B cell (primary cell): ENCODE measurements around the gene CASKIN2. TPM values are rescaled to one million over a fixed set of nuclear protein-coding genes. Genes with fewer than 3 reads are reported as not detected.

ENCODE experiments used
- ATAC-seq: fragments of 200-7000 bp; cut with Tn5 transposase; one replicate; pipeline ENCODE4 v1.10.0; 2021; ENCODE audit warnings: low read depth, mild to moderate bottlenecking, moderate number of reproducible peaks, moderate library complexity
- CTCF ChIA-PET: fragments of 350-600 bp; sonication (Branson Sonifier 250); formaldehyde crosslinking; loops from one replicate; lab custom pipeline; 2021; ENCODE audit warnings: antibody characterized with exemption, inconsistent platforms; lab: Charles Lee
- POLR2A ChIA-PET: fragments of 350-600 bp; sonication (Branson Sonifier 250); formaldehyde crosslinking; loops from one replicate; lab custom pipeline; 2021; ENCODE audit warnings: antibody characterized with exemption; lab: Charles Lee
- DNase-seq: peaks from one replicate; pipeline ENCODE4 v3.0.0; 2013
- H2AFZ ChIP-seq: 2 replicates; pipeline ENCODE4 v1.6.1; 2012; ENCODE audit warnings: mild to moderate bottlenecking, low read depth, low read length; ENCODE audit not compliant: insufficient read depth, poor library complexity, severe bottlenecking
- H3K27ac ChIP-seq, 2 donors: 1 replicate in 1 of 2; 2 replicates in 1 of 2; pipeline ENCODE4 v1.5.1; 2012 to 2013; ENCODE audit warnings: low read length in 2 of 2, mild to moderate bottlenecking in 2 of 2, moderate library complexity in 1 of 2
- H3K27me3 ChIP-seq, 4 experiments: fragments of 200-600 bp in 1 of 4; sonication (generic) in 1 of 4; replicated peaks in 1 of 4; 1 replicate in 2 of 4; 2 replicates in 2 of 4; pipeline versions ENCODE4 v1.6.1 to v1.7.0; 2013 to 2016; ENCODE audit warnings: low read length in 3 of 4, mild to moderate bottlenecking in 2 of 4, mixed read lengths in 1 of 4, moderate library complexity in 1 of 4; ENCODE audit not compliant: insufficient read depth in 4 of 4, control insufficient read depth in 3 of 4; ENCODE audit errors: control extremely low read depth in 1 of 4
- H3K36me3 ChIP-seq, 2 experiments: replicated peaks in 1 of 2; 1 replicate in 1 of 2; 2 replicates in 1 of 2; pipeline versions ENCODE4 v1.6.1 to v1.7.1; 2013; ENCODE audit warnings: low read length in 1 of 2; ENCODE audit not compliant: insufficient read depth in 2 of 2, control insufficient read depth in 1 of 2; ENCODE audit errors: control extremely low read depth in 1 of 2, extremely low read depth in 1 of 2
- H3K4me1 ChIP-seq, 2 donors: fragments of 200-600 bp in 1 of 2; sonication (generic) in 1 of 2; 1 replicate in 1 of 2; 2 replicates in 1 of 2; pipeline versions ENCODE4 v1.5.1 to v1.6.1; 2013 to 2017; ENCODE audit warnings: low read length in 2 of 2; ENCODE audit not compliant: control insufficient read depth in 2 of 2, insufficient read depth in 2 of 2
- H3K4me2 ChIP-seq: replicated peaks from 2 replicates; pipeline ENCODE3; 2012; ENCODE audit warnings: mild to moderate bottlenecking, low read depth, low read length; ENCODE audit not compliant: poor library complexity, severe bottlenecking
- H3K4me3 ChIP-seq, 5 experiments: fragments of 200-600 bp in 1 of 5; sonication (generic) in 1 of 5; 1 replicate in 3 of 5; 2 replicates in 2 of 5; pipeline versions ENCODE4 v1.5.1 to v1.7.0; 2011 to 2016; ENCODE audit warnings: low read length in 4 of 5, mild to moderate bottlenecking in 4 of 5, low read depth in 2 of 5, control low read depth in 1 of 5, moderate library complexity in 1 of 5; ENCODE audit not compliant: insufficient read depth in 1 of 5; ENCODE audit errors: control extremely low read depth in 1 of 5, extremely low read depth in 1 of 5
- H3K79me2 ChIP-seq: fragments of 200-600 bp; sonication (generic); one replicate; pipeline ENCODE4 v1.6.0; 2016; ENCODE audit warnings: low read length; ENCODE audit not compliant: control insufficient read depth, insufficient read depth
- H3K9ac ChIP-seq: fragments of 200-600 bp; sonication (generic); 2 replicates; pipeline ENCODE4 v1.6.1; 2017; ENCODE audit warnings: mild to moderate bottlenecking, low read length, moderate library complexity
- H3K9me3 ChIP-seq, 3 donors: one replicate each; pipeline versions ENCODE4 v1.6.1 to v1.7.1; 2013; ENCODE audit warnings: low read length in 2 of 3; ENCODE audit not compliant: control insufficient read depth in 2 of 3, insufficient read depth in 1 of 3; ENCODE audit errors: control extremely low read depth in 1 of 3
- H4K20me1 ChIP-seq: 2 replicates; pipeline ENCODE4 v1.6.0; 2012; ENCODE audit warnings: mild to moderate bottlenecking, low read length; ENCODE audit not compliant: insufficient read depth, control insufficient read depth, poor library complexity, severe bottlenecking
- H3K27ac Mint-ChIP-seq: one replicate; pipeline ENCODE4 v1.8.0; 2021; ENCODE audit warnings: mixed read lengths
- H3K27me3 Mint-ChIP-seq: one replicate; pipeline ENCODE4 v1.8.0; 2021; ENCODE audit warnings: mixed read lengths
- H3K4me1 Mint-ChIP-seq: one replicate; pipeline ENCODE4 v1.8.0; 2021; ENCODE audit warnings: mixed read lengths
- H3K4me3 Mint-ChIP-seq: one replicate; pipeline ENCODE4 v1.8.0; 2021; ENCODE audit warnings: mixed read lengths
- H3K9me3 Mint-ChIP-seq: one replicate; pipeline ENCODE4 v1.8.0; 2022; ENCODE audit warnings: mixed read lengths; ENCODE audit not compliant: insufficient read depth
- CTCF ChIP-seq: fragments of 200-600 bp; IDR thresholded peaks from one replicate; pipeline ENCODE4 v1.8.0; 2022; ENCODE audit warnings: antibody characterized with exemption, mild to moderate bottlenecking
- EZH2 ChIP-seq: IDR thresholded peaks from 2 replicates; pipeline ENCODE4 v1.6.1; 2012; ENCODE audit warnings: borderline replicate concordance, low read depth, mild to moderate bottlenecking, moderate library complexity, low read length; ENCODE audit not compliant: insufficient read depth, poor library complexity, severe bottlenecking
- WGBS: methylation state at CpG from one replicate; pipeline ENCODE4 v1.1.5; 2013; ENCODE audit warnings: missing lambda C conversion rate; ENCODE audit not compliant: insufficient coverage; 5-methylcytosine and 5-hydroxymethylcytosine counted together
- intact Hi-C: fragments of 100-400 bp; cut with micrococcal nuclease; formaldehyde crosslinking; loops from one replicate; pipeline ENCODE4 v1.10.0; 2022
- polyA plus RNA-seq: library from polyadenylated mRNA; depleted of rRNA; stranded (reverse); fragments of >200 nt; gene quantifications from 2 replicates; pipeline ENCODE4 v1.2.3, GENCODE V29; 2012
- total RNA-seq, 2 donors: library from RNA; stranded (reverse); fragments of 120-200 nt in 1 of 2; gene quantifications; 1 replicate in 1 of 2; 2 replicates in 1 of 2; pipeline versions ENCODE4 v1.2.3 to v1.2.4, GENCODE V29; 2013 to 2022

The CASKIN2 gene
- total and polyA plus RNA-seq, 2 donors (not counting 1 experiment from before 2014, with no cell fraction given): 0.37 to 1.00 TPM

- H3K9ac ChIP-seq: no peak overlapping the region
- peaks cover 0 to under 1% of the 10 kb centered on the region in 2 donors for H3K4me1 ChIP-seq
- ChIA-PET POLR2A (interaction anchor here (0.7 kb wide), 1 partner anchor 176 kb away, joined by 6 read pairs; the partner anchor contains the start of gene SLC25A19), CTCF (interaction anchor here (0.7 kb wide), 1 partner anchor 16 kb away, joined by 5 read pairs; no protein-coding TSS in a partner anchor)
- Mint-ChIP-seq H3K4me3 (no peak overlapping the region), H3K27ac (no peak overlapping the region), H3K4me1 (peaks cover 8% of the 10 kb centered on the region), H3K27me3 (no peaks in the 10 kb centered on the region), H3K9me3 (no peaks in the 10 kb centered on the region)
- H3K9me3 ChIP-seq: no peaks in the 10 kb centered on the region
- DNase-seq (no peak), ATAC-seq (no peak)
- peaks cover 66% of the 10 kb centered on the region for H3K79me2 ChIP-seq
- no peak overlapping the region for H3K4me3 ChIP-seq
- H3K4me2 ChIP-seq: no peak overlapping the region
- no peaks in the 10 kb centered on the region for H3K27me3 ChIP-seq
- WGBS: 100% methylated on average over 1 of the region's 6 CpGs
- intact Hi-C loops: no loop called here
- H2AFZ ChIP-seq: no peak overlapping the region
- TF ChIP-seq CTCF: no peak
- TF ChIP-seq EZH2: no peak
- H3K27ac ChIP-seq: no peak overlapping the region
- peaks cover 13% of the 10 kb centered on the region for H4K20me1 ChIP-seq
- H3K36me3 ChIP-seq: no peaks in the 10 kb centered on the region
Measured at GRCh38 chr17:75465039-75465438, 50.3 kb downstream of the CASKIN2 start.

DNA sequence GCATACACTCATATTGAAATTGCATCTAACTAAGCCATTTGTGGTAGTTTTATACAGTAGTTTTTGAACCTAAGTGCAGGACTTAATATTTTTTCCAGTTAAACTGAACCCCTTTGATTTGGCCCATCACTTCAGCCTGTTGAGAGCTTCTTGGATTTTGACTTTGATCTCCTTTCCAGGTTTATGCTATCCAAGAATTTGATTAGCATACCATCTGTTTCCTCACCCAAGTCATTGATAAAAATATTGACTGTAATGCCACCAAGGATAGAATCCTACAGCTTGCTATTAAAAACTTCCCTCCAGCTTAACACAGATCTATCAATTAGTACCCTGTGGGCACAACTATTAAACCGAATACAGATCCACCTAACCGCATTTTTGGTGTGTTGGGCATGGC lies 51.7 kb downstream of the CASKIN2 start:
- no peaks in the 10 kb centered on the region for H3K9me3 ChIP-seq
- H3K9ac ChIP-seq: no peak overlapping the region
- no peak overlapping the region for H3K4me2 ChIP-seq
- peaks cover 58% of the 10 kb centered on the region for H3K79me2 ChIP-seq
- ChIA-PET CTCF (interaction anchor here (0.8 to 1.2 kb wide), 2 partner anchors 10 to 64 kb away, joined by 4 to 5 read pairs; no protein-coding TSS in a partner anchor), POLR2A (interaction anchor here (0.5 kb wide), 1 partner anchor 50 kb away, joined by 6 read pairs; no protein-coding TSS in a partner anchor)
- peaks cover 6% of the 10 kb centered on the region for H4K20me1 ChIP-seq
- no peaks in the 10 kb centered on the region for H3K27me3 ChIP-seq
- peaks cover 16% of the 10 kb centered on the region for H3K4me1 Mint-ChIP-seq
- H3K36me3 ChIP-seq: no peaks in the 10 kb centered on the region
- no peaks in the 10 kb centered on the region for H3K27me3 Mint-ChIP-seq
- DNase-seq: no peak
- peaks cover 0 to 4% of the 10 kb centered on the region in 2 donors for H3K4me1 ChIP-seq
- no peak for ATAC-seq
- intact Hi-C loops: no loop called here
- H2AFZ ChIP-seq: no peak overlapping the region
- H3K9me3 Mint-ChIP-seq: no peaks in the 10 kb centered on the region
- no peak overlapping the region for H3K27ac Mint-ChIP-seq
- no CpG with 5 or more reads among the region's 2 CpGs for WGBS
- no peak overlapping the region for H3K4me3 Mint-ChIP-seq
- H3K4me3 ChIP-seq: no peak overlapping the region
- no peak for TF ChIP-seq EZH2
- no peak for TF ChIP-seq CTCF
- no peak overlapping the region for H3K27ac ChIP-seq
